Subcutaneous abdominal adipose tissue (tissue), 5 donors: Measurements from ENCODE around the gene DNASE1L1.

Experiments used
- H3K27ac ChIP-seq: one replicate; pipeline ENCODE4 v1.7.0; 2013; ENCODE audit warnings: low read depth, mild to moderate bottlenecking, inconsistent platforms, low read length, moderate library complexity
- H3K27me3 ChIP-seq, 5 donors: one replicate each; pipeline ENCODE4 v1.7.0; 2013; ENCODE audit warnings: low read length in 5 of 5, inconsistent platforms in 1 of 5; ENCODE audit not compliant: control insufficient read depth in 5 of 5, insufficient read depth in 4 of 5
- H3K36me3 ChIP-seq, 5 donors: one replicate each; pipeline ENCODE4 v1.7.0; 2013; ENCODE audit warnings: low read length in 5 of 5; ENCODE audit not compliant: control insufficient read depth in 5 of 5, insufficient read depth in 5 of 5
- H3K4me1 ChIP-seq, 5 donors: one replicate each; pipeline ENCODE4 v1.7.0; 2013; ENCODE audit warnings: low read length in 5 of 5, mild to moderate bottlenecking in 3 of 5, moderate library complexity in 1 of 5; ENCODE audit not compliant: control insufficient read depth in 5 of 5, insufficient read depth in 5 of 5
- H3K4me3 ChIP-seq, 5 donors: one replicate each; pipeline ENCODE4 v1.7.0; 2013; ENCODE audit warnings: low read length in 5 of 5, low read depth in 1 of 5
- H3K9ac ChIP-seq, 5 donors: one replicate each; pipeline ENCODE4 v1.7.0; 2013; ENCODE audit warnings: low read length in 5 of 5, mild to moderate bottlenecking in 4 of 5, moderate library complexity in 3 of 5
- H3K9me3 ChIP-seq, 5 donors: one replicate each; pipeline ENCODE4 v1.7.0; 2013; ENCODE audit warnings: low read length in 5 of 5; ENCODE audit not compliant: control insufficient read depth in 5 of 5
- donor health status: healthy.
- donor health status: healthy.
- donor health status: healthy.
- donor health status: healthy.
- donor health status: healthy.

Gene DNASE1L1

DNA sequence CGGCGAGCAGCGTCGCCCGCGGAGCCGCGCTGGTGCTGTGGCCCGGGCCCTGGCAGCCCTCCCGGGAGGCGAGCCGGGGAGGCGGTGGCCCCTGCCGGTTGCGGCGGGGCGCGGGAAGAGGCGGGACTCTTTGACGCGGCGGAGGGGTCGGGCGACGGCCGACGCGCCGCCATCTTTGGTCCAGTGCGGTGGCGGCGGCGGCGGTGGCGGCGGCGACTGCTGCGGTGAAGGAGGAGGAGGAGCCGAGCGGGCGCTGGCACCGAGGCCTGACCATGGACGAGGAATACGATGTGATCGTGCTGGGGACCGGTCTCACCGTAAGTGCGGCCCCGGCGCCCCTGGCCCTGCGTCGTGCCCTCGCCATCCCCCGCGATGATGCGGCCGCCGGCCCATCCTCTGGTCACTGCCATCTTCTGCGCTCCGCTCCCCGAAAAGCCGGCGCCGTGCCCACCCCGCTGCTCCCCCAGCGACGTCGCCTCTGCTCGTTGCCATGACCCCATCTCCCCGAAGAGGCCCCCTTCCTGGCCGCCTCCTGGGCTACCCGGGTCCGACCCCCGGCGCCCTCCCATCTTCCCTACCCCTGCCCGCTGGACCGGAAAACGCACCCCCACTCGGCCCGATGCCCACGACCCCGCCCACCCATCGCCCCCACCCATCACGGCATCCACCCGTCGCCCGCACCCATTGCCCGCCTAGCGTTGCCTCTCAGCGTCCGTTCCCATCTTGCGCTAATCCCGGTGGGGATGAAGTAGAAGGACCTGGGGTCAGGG is 28.1 kb upstream of the DNASE1L1 start, which contains the start of gene GDI1:
Gene GDI1, plus strand, starts transcription at position 172 of the 770 bp plus-strand sequence. Its CDS starts 101 bp downstream, at position 273.
- Histone ChIP-seq H3K36me3 (peaks cover 0 to 66% (median 50%) of the 10 kb centered on the region in 5 donors), H3K9ac (peak within 1 kb of the TSS in 2 of 5 donors; percentile 46 to 57), H3K4me3 (peak within 1 kb of the TSS; percentile 60 to 76 (median 67)), H3K27ac (peak within 1 kb of the TSS; percentile 54), H3K9me3 (peaks cover 0 to 2% (median 0%) of the 10 kb centered on the region in 5 donors), H3K4me1 (peaks cover 1 to 25% (median 17%) of the 10 kb centered on the region in 5 donors), H3K27me3 (peaks cover 0 to 16% (median 3%) of the 10 kb centered on the region in 5 donors)

GRCh38 chrX:154436374-154436982 is 27.4 kb upstream of the DNASE1L1 start:
- Histone ChIP-seq H3K27ac (peak overlapping the region; percentile 54), H3K27me3 (peaks cover 0 to 16% (median 7%) of the 10 kb centered on the region in 5 donors), H3K4me1 (peaks cover 2 to 31% (median 17%) of the 10 kb centered on the region in 5 donors), H3K36me3 (peaks cover 0 to 65% (median 49%) of the 10 kb centered on the region in 5 donors), H3K9ac (no peak overlapping the region), H3K9me3 (peaks cover 0 to 2% (median 0%) of the 10 kb centered on the region in 5 donors), H3K4me3 (peak overlapping the region in 3 of 5 donors; percentile 39 to 76 (median 74))

- Histone ChIP-seq H3K36me3 (peaks cover 0 to 54% (median 39%) of the 10 kb centered on the region in 5 donors), H3K9ac (no peak overlapping the region), H3K4me3 (no peak overlapping the region), H3K9me3 (peaks cover 0 to 2% (median 0%) of the 10 kb centered on the region in 5 donors), H3K4me1 (peaks cover 3 to 39% (median 25%) of the 10 kb centered on the region in 5 donors), H3K27ac (no peak overlapping the region), H3K27me3 (peaks cover 0 to 19% (median 8%) of the 10 kb centered on the region in 5 donors)
Measured at GRCh38 chrX:154435171-154435733, 26.2 kb upstream of the DNASE1L1 start.

DNA sequence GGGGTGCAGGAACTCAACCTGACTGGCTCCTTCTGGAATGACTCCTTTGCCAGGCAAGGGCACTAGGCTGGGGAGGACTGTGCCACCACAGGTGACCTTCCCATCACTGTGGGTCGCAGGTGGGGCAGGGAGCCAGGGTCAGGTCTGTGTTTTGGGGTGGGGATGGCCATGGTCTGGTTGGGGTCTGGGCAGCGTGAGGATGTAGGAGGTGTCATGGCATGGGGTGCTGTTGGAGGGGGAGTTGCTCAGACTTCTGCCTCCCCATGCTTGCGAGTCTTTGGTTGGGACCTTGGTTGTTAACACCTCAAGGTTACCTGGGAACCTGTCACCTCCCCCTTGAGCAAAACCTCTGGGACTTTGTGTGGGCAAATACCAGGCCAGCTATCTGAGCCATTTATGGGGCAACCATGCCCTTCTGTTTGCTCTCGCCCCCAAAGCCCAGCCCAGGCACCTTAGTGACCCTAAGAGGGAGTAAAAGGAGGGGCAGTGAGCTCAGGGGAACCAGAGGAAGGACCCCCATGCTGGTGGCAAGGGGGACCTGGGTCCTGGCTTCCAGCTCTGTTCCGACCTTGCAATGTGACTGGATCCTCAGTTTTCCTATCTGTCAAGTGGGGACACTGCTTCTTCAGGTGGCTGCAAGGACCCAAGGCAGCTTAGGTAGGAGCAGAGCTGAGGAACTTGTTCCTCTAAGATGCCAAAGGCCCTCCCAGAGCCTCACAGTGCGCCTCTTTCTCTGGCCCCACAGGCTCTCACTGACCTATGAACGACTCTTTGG is 25.5 kb upstream of the DNASE1L1 start:
- Histone ChIP-seq H3K27ac (no peak overlapping the region), H3K9ac (no peak overlapping the region), H3K4me3 (no peak overlapping the region), H3K36me3 (peaks cover 0 to 49% (median 35%) of the 10 kb centered on the region in 5 donors), H3K27me3 (peaks cover 0 to 19% (median 8%) of the 10 kb centered on the region in 5 donors), H3K4me1 (peaks cover 5 to 42% (median 30%) of the 10 kb centered on the region in 5 donors), H3K9me3 (peaks cover 0 to 2% (median 0%) of the 10 kb centered on the region in 5 donors)

- H3K9ac ChIP-seq, result no peak overlapping the region
- no peak overlapping the region for H3K4me3 ChIP-seq
- no peak overlapping the region for H3K27ac ChIP-seq
- H3K4me1 ChIP-seq, result peaks cover 7 to 45% (median 34%) of the 10 kb centered on the region in 5 donors
- peaks cover 0 to 44% (median 35%) of the 10 kb centered on the region in 5 donors for H3K36me3 ChIP-seq
- peaks cover 0 to 19% (median 8%) of the 10 kb centered on the region in 5 donors for H3K27me3 ChIP-seq
- peaks cover 0 to 2% (median 0%) of the 10 kb centered on the region in 5 donors for H3K9me3 ChIP-seq
Measured at GRCh38 chrX:154433605-154434004, 24.6 kb upstream of the DNASE1L1 start.

DNA sequence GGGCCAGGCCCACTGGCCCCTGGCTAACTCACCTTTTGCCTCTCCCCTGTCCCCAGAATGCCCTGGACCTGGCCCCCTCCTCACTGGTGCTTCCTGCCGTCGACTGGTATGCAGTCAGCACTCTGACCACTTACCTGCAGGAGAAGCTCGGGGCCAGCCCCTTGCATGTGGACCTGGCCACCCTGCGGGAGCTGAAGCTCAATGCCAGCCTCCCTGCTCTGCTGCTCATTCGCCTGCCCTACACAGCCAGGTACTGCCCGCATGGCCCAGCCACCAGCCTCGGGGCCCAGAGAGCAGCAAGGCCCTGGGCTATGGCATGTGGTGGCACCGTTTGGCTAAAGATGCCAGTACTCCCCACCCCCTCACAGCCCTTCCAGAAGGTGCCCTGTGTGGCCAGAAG is 23.2 kb upstream of the DNASE1L1 start:
- Histone ChIP-seq H3K9ac (no peak overlapping the region), H3K27ac (no peak overlapping the region), H3K36me3 (peaks cover 0 to 44% (median 35%) of the 10 kb centered on the region in 5 donors), H3K4me3 (no peak overlapping the region), H3K9me3 (peaks cover 0 to 2% (median 0%) of the 10 kb centered on the region in 5 donors), H3K4me1 (peaks cover 6 to 38% (median 24%) of the 10 kb centered on the region in 5 donors), H3K27me3 (peaks cover 0 to 19% (median 7%) of the 10 kb centered on the region in 5 donors)

DNA sequence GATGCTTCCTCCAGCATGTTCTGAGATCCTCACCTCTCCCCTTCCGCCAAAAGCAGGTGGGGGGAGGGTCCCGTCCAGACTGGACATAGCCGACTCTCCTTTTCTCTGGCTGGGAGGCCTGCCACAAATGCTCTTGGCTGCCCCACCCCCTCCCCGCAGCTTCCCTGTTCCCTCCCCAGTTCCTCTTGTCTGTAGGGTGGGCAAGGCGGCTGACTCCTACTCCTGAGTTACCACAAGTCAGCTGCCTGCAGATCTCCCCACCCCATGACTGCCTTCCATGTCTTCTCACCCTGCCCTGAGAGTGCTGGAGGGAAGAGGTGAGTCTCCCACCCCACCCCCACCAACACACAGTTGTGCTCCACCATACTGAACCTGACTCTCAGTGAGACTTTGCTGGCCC is 22.3 kb upstream of the DNASE1L1 start:
- Histone ChIP-seq H3K36me3 (peaks cover 0 to 44% (median 35%) of the 10 kb centered on the region in 5 donors), H3K4me1 (peaks cover 6 to 41% (median 28%) of the 10 kb centered on the region in 5 donors), H3K27ac (no peak overlapping the region), H3K27me3 (peaks cover 0 to 19% (median 7%) of the 10 kb centered on the region in 5 donors), H3K4me3 (no peak overlapping the region), H3K9me3 (peaks cover 0 to 2% (median 0%) of the 10 kb centered on the region in 5 donors), H3K9ac (no peak overlapping the region)

DNA sequence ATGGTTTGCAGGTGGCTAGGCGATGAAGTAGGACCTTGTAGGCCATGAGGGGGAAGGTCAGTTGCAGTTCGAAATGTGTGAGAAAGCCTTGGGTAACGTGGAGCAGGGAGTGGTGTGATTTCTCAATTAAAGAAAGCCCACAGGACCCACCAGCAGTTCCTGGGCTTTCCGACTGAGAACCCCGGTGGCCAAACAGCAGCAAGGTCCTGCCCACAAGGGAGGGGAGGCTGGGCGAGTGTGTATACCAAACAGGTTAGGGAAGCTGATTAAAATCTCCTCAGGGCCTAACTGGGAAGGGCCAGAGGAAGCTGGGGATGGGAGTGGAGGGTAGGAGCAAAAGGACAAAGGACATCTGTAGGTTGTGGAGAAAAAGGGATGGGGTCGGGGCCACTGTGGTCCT is 21.9 kb upstream of the DNASE1L1 start:
- peak overlapping the region in 1 of 5 donors; percentile 0 for H3K4me3 ChIP-seq
- H3K27ac ChIP-seq, result no peak overlapping the region
- peaks cover 0 to 2% (median 0%) of the 10 kb centered on the region in 5 donors for H3K9me3 ChIP-seq
- H3K27me3 ChIP-seq, result peaks cover 0 to 19% (median 7%) of the 10 kb centered on the region in 5 donors
- H3K9ac ChIP-seq, result no peak overlapping the region
- peaks cover 6 to 38% (median 26%) of the 10 kb centered on the region in 5 donors for H3K4me1 ChIP-seq
- peaks cover 0 to 43% (median 35%) of the 10 kb centered on the region in 5 donors for H3K36me3 ChIP-seq

- H3K9me3 ChIP-seq, result no peaks in the 10 kb centered on the region
- peaks cover 0 to 19% (median 7%) of the 10 kb centered on the region in 5 donors for H3K27me3 ChIP-seq
- peak overlapping the region in 1 of 5 donors; percentile 0 for H3K4me3 ChIP-seq
- H3K27ac ChIP-seq, result no peak overlapping the region
- peaks cover 0 to 39% (median 31%) of the 10 kb centered on the region in 5 donors for H3K36me3 ChIP-seq
- no peak overlapping the region for H3K9ac ChIP-seq
- H3K4me1 ChIP-seq, result peaks cover 6 to 38% (median 26%) of the 10 kb centered on the region in 5 donors
Measured at GRCh38 chrX:154430479-154430878, 21.4 kb upstream of the DNASE1L1 start.
